WTC11 (cell line): Measurements from ENCODE around the gene TUBB. TPM values are rescaled to one million over a fixed set of nuclear protein-coding genes. Genes with fewer than 3 reads are reported as not detected.

ENCODE experiments used
- ATAC-seq: fragments of 200-7000 bp; cut with Tn5 transposase; 2 replicates; pipeline ENCODE4 v1.10.0; 2021; ENCODE audit warnings: mild to moderate bottlenecking, moderate library complexity
- CTCF ChIA-PET: fragments of 300-600 bp; sonication (Branson Sonifier 250); formaldehyde crosslinking; loops from one replicate; lab custom pipeline; 2021; ENCODE audit warnings: antibody characterized with exemption; lab: Charles Lee
- POLR2A ChIA-PET: fragments of 350-600 bp; sonication (Branson Sonifier 250); formaldehyde crosslinking; loops from one replicate; lab custom pipeline; 2021; ENCODE audit warnings: antibody characterized with exemption; lab: Charles Lee
- DNase-seq: peaks from one replicate; pipeline ENCODE4 v3.0.0; 2021; ENCODE audit warnings: low spot score
- H3K27ac Mint-ChIP-seq: 2 replicates; pipeline ENCODE4 v1.8.0; 2021; ENCODE audit warnings: mixed read lengths
- H3K27me3 Mint-ChIP-seq: 2 replicates; pipeline ENCODE4 v1.8.0; 2021; ENCODE audit warnings: low read depth, mild to moderate bottlenecking, moderate library complexity, mixed read lengths
- H3K36me3 Mint-ChIP-seq: 2 replicates; pipeline ENCODE4 v1.8.0; 2021; ENCODE audit warnings: mixed read lengths
- H3K4me1 Mint-ChIP-seq: 2 replicates; pipeline ENCODE4 v1.8.0; 2022; ENCODE audit warnings: mixed read lengths
- H3K4me3 Mint-ChIP-seq: 2 replicates; pipeline ENCODE4 v1.8.0; 2021; ENCODE audit warnings: mild to moderate bottlenecking, moderate library complexity, mixed read lengths
- H3K9me3 Mint-ChIP-seq: 2 replicates; pipeline ENCODE4 v1.8.0; 2021; ENCODE audit warnings: mixed read lengths
- AR ChIP-seq: fragments of 250-450 bp; sonication (Bioruptor Pico); IDR thresholded peaks from 2 replicates; pipeline ENCODE4 v1.9.0; 2021; ENCODE audit warnings: mild to moderate bottlenecking
- FOXJ3 ChIP-seq: sonication (generic); formaldehyde crosslinking; IDR thresholded peaks from 2 replicates; pipeline ENCODE4 v1.9.0; 2021; ENCODE audit warnings: missing genetic modification reagents, mild to moderate bottlenecking, borderline replicate concordance
- FOXP4 ChIP-seq: sonication (generic); formaldehyde crosslinking; IDR thresholded peaks from 2 replicates; pipeline ENCODE4 v1.8.0; 2022; ENCODE audit warnings: mild to moderate bottlenecking, missing genetic modification reagents
- GRHL2 ChIP-seq: fragments of 250-450 bp; sonication (Bioruptor Pico); IDR thresholded peaks from 2 replicates; pipeline ENCODE4 v1.8.0; 2022; ENCODE audit warnings: mild to moderate bottlenecking, moderate library complexity; ENCODE audit not compliant: insufficient replicate concordance, severe bottlenecking
- GTF2I ChIP-seq: fragments of 250-450 bp; sonication (Bioruptor Pico); conservative IDR thresholded peaks from 2 replicates; pipeline ENCODE4 v1.4.0; 2021; ENCODE audit warnings: mild to moderate bottlenecking
- HMGA2 ChIP-seq: fragments of 250-450 bp; sonication (Bioruptor Pico); IDR thresholded peaks from 2 replicates; pipeline ENCODE4 v1.4.0; 2021; ENCODE audit warnings: mild to moderate bottlenecking, moderate library complexity
- KAT7 ChIP-seq: sonication (generic); formaldehyde crosslinking; IDR thresholded peaks from 2 replicates; pipeline ENCODE4 v1.8.1; 2023; ENCODE audit warnings: missing genetic modification reagents, mild to moderate bottlenecking, borderline replicate concordance
- MAX ChIP-seq: sonication (generic); formaldehyde crosslinking; IDR thresholded peaks from 2 replicates; pipeline ENCODE4 v1.8.0; 2022; ENCODE audit warnings: mild to moderate bottlenecking, missing genetic modification reagents
- RELA ChIP-seq: sonication (generic); formaldehyde crosslinking; IDR thresholded peaks from 2 replicates; pipeline ENCODE4 v1.8.1; 2022; ENCODE audit warnings: missing genetic modification reagents, mild to moderate bottlenecking, borderline replicate concordance
- SP1 ChIP-seq: sonication (generic); formaldehyde crosslinking; conservative IDR thresholded peaks from 2 replicates; pipeline ENCODE4 v1.8.1; 2022; ENCODE audit warnings: missing genetic modification reagents
- TEAD4 ChIP-seq: sonication (generic); formaldehyde crosslinking; IDR thresholded peaks from 2 replicates; pipeline ENCODE4 v1.8.0; 2022; ENCODE audit warnings: mild to moderate bottlenecking, missing genetic modification reagents
- USF2 ChIP-seq: sonication (generic); formaldehyde crosslinking; IDR thresholded peaks from 2 replicates; pipeline ENCODE4 v1.8.1; 2023; ENCODE audit warnings: mild to moderate bottlenecking, missing genetic modification reagents, moderate library complexity
- ZBTB21 ChIP-seq: sonication (generic); formaldehyde crosslinking; IDR thresholded peaks from 2 replicates; pipeline ENCODE4 v1.8.1; 2023; ENCODE audit warnings: mild to moderate bottlenecking, missing genetic modification reagents, borderline replicate concordance
- ZBTB43 ChIP-seq: sonication (generic); formaldehyde crosslinking; IDR thresholded peaks from 2 replicates; pipeline ENCODE4 v1.8.1; 2023; ENCODE audit warnings: mild to moderate bottlenecking, missing genetic modification reagents
- ZNF263 ChIP-seq: sonication (generic); formaldehyde crosslinking; IDR thresholded peaks from 2 replicates; pipeline ENCODE4 v1.8.1; 2022; ENCODE audit warnings: low read depth, mild to moderate bottlenecking, moderate library complexity, missing genetic modification reagents
- ZNF317 ChIP-seq: sonication (generic); formaldehyde crosslinking; IDR thresholded peaks from 2 replicates; pipeline ENCODE4 v1.8.1; 2023; ENCODE audit warnings: low read depth, mild to moderate bottlenecking, moderate library complexity, missing genetic modification reagents, borderline replicate concordance
- ZNF396 ChIP-seq: fragments of 250-450 bp; sonication (Bioruptor Pico); IDR thresholded peaks from 2 replicates; pipeline ENCODE4 v1.8.0; 2021; ENCODE audit warnings: mild to moderate bottlenecking, moderate library complexity, borderline replicate concordance
- ZNF425 ChIP-seq: fragments of 250-450 bp; sonication (Bioruptor Pico); conservative IDR thresholded peaks from 2 replicates; pipeline ENCODE4 v1.9.0; 2021; ENCODE audit warnings: mild to moderate bottlenecking
- ZNF512 ChIP-seq: sonication (generic); formaldehyde crosslinking; IDR thresholded peaks from 2 replicates; pipeline ENCODE4 v1.8.1; 2022; ENCODE audit warnings: missing genetic modification reagents, borderline replicate concordance
- total RNA-seq: library from RNA; stranded (reverse); gene quantifications from 3 replicates; pipeline ENCODE4 v1.2.3, GENCODE V29; 2021

The TUBB gene
- total RNA-seq, 1 experiment from 2014 or later = 1,503 TPM

- Mint-ChIP-seq H3K4me3 (no peak overlapping the region), H3K27ac (no peak overlapping the region), H3K27me3 (no peaks in the 10 kb centered on the region), H3K9me3 (no peaks in the 10 kb centered on the region), H3K36me3 (peaks cover 14% of the 10 kb centered on the region), H3K4me1 (peaks cover 11% of the 10 kb centered on the region)
- ChIA-PET POLR2A (no interaction called here), CTCF (interaction anchor here (1.2 to 5.6 kb wide), 3 partner anchors 18 to 34 kb away, joined by 3 to 30 read pairs (median 8); partner anchors contain the start of gene DHX16)
- no peak for ATAC-seq
- DNase-seq = no peak
- TF ChIP-seq USF2 (CRISPR knock-in tag) (no peak), GRHL2 (CRISPR knock-in tag) (no peak), ZNF317 (CRISPR knock-in tag) (no peak), ZBTB43 (CRISPR knock-in tag) (no peak), AR (CRISPR knock-in tag) (no peak), FOXP4 (CRISPR knock-in tag) (no peak), MAX (no peak), ZNF396 (CRISPR knock-in tag) (no peak), SP1 (CRISPR knock-in tag) (no peak), ZNF512 (CRISPR knock-in tag) (no peak), FOXJ3 (no peak), GTF2I (CRISPR knock-in tag) (no peak), KAT7 (no peak), ZNF425 (CRISPR knock-in tag) (no peak), ZNF263 (CRISPR knock-in tag) (no peak), ZBTB21 (CRISPR knock-in tag) (no peak), HMGA2 (no peak), TEAD4 (CRISPR knock-in tag) (no peak), RELA (no peak)
Observed at GRCh38 chr6:30696432-30696831, 23.7 kb upstream of the TUBB start.
